Spleen (tissue), 11 donors: ENCODE results near the gene PXMP4. TPM values are rescaled to one million over a fixed set of nuclear protein-coding genes. Genes with fewer than 3 reads are reported as not detected.

Experiments
- DNase-seq: peaks from one replicate; pipeline ENCODE4 v3.0.0-alpha.2; 2020
- H3K27ac ChIP-seq, 8 donors: fragments of 200-600 bp; sonication (generic) in 7 of 8; 1 replicate in 4 of 8; 2 replicates in 4 of 8; pipeline versions ENCODE4 v1.5.0 to v1.8.0; 2016 to 2021; ENCODE audit warnings: inconsistent platforms in 4 of 8, mild to moderate bottlenecking in 4 of 8, moderate library complexity in 1 of 8
- H3K27me3 ChIP-seq, 7 donors: fragments of 200-600 bp; sonication (generic) in 6 of 7; replicated peaks in 1 of 7; 1 replicate in 4 of 7; 2 replicates in 3 of 7; pipeline versions ENCODE4 v1.5.0 to v1.8.0; 2016 to 2021; ENCODE audit warnings: inconsistent platforms in 3 of 7, mild to moderate bottlenecking in 1 of 7
- H3K36me3 ChIP-seq, 6 donors: fragments of 200-600 bp; sonication (generic) in 5 of 6; 1 replicate in 4 of 6; 2 replicates in 2 of 6; pipeline versions ENCODE4 v1.5.0 to v1.8.0; 2016 to 2021; ENCODE audit warnings: inconsistent platforms in 2 of 6
- H3K4me1 ChIP-seq, 6 donors: fragments of 200-600 bp; sonication (generic) in 5 of 6; 1 replicate in 3 of 6; 2 replicates in 3 of 6; pipeline versions ENCODE4 v1.5.0 to v1.8.0; 2016 to 2021; ENCODE audit warnings: inconsistent platforms in 3 of 6
- H3K4me3 ChIP-seq, 8 donors: fragments of 200-600 bp; sonication (generic) in 7 of 8; 1 replicate in 4 of 8; 2 replicates in 4 of 8; pipeline versions ENCODE4 v1.5.0 to v1.8.0; 2016 to 2021; ENCODE audit warnings: inconsistent platforms in 4 of 8, mild to moderate bottlenecking in 4 of 8, moderate library complexity in 2 of 8
- H3K9me3 ChIP-seq, 8 donors: fragments of 200-600 bp; sonication (generic) in 7 of 8; 1 replicate in 4 of 8; 2 replicates in 4 of 8; pipeline versions ENCODE4 v1.5.0 to v1.8.0; 2016 to 2021; ENCODE audit warnings: inconsistent platforms in 4 of 8
- CTCF ChIP-seq, 11 experiments: fragments of 200-600 bp in 7 of 11; fragments of 450-650 bp in 4 of 11; sonication (generic) in 4 of 11; IDR thresholded peaks in 8 of 11; conservative IDR thresholded peaks in 3 of 11; 1 replicate in 7 of 11; 2 replicates in 4 of 11; pipeline versions ENCODE4 v1.4.0 to v1.8.0; 2016 to 2021; ENCODE audit warnings: antibody characterized with exemption in 11 of 11, inconsistent platforms in 4 of 11, mild to moderate bottlenecking in 1 of 11
- POLR2A ChIP-seq, 3 donors: fragments of 450-650 bp; IDR thresholded peaks; one replicate each; pipeline ENCODE4 v1.5.1; 2017; ENCODE audit warnings: antibody characterized with exemption in 3 of 3, mild to moderate bottlenecking in 1 of 3
- POLR2AphosphoS5 ChIP-seq, 3 donors: sonication (generic); formaldehyde crosslinking; IDR thresholded peaks; one replicate each; pipeline ENCODE4 v1.5.1; 2017; ENCODE audit warnings: antibody characterized with exemption in 3 of 3
- WGBS, 5 donors: extraction: QIAGEN DNeasy Blood & Tissue Kit in 3 of 5; methylation state at CpG; one replicate each; pipeline versions ENCODE4 v1.1.5 to v1.1.7; 2013 to 2018; 5-methylcytosine and 5-hydroxymethylcytosine counted together
- intact Hi-C: fragments of 100-400 bp; cut with DNase I; formaldehyde crosslinking; loops from one replicate; pipeline ENCODE4 v1.15.0; 2023; ENCODE audit warnings: low total_unique reads
- polyA plus RNA-seq, 3 donors: library from polyadenylated mRNA; stranded (reverse); fragments of 200-250 nt; gene quantifications; one replicate each; pipeline ENCODE4 v1.2.1, GENCODE V29; 2013
- total RNA-seq, 7 donors: library from RNA; depleted of rRNA in 3 of 7; stranded (reverse); fragments of >200 nt in 3 of 7; fragmentation: NEBNext Ultra II Directional in 4 of 7; extraction: Animal tissue kit (Norgen Biotek cat#: 25700) in 4 of 7; gene quantifications; one replicate each; pipeline versions ENCODE4 v1.1.0 to v1.2.1, GENCODE V29; 2016 to 2021
- donor health status: healthy with polysubstance abuse.
- donor health status: DM: no; HTN: no; CAD: no; lungs with moderate emphysema.
- donor health status: DM: no; HTN: no; CAD: no.
- donor health status: Bipolar disorder and iron deficiency.
- donor health status: healthy.
- donor health status: DM: no; HTN: no; CAD: no.
- donor health status: DM: yes; HTN: yes; CAD: no.

The PXMP4 gene
- total and polyA plus RNA-seq, 10 donors, result 2.1 to 14.4 (median 6.9) TPM

DNA sequence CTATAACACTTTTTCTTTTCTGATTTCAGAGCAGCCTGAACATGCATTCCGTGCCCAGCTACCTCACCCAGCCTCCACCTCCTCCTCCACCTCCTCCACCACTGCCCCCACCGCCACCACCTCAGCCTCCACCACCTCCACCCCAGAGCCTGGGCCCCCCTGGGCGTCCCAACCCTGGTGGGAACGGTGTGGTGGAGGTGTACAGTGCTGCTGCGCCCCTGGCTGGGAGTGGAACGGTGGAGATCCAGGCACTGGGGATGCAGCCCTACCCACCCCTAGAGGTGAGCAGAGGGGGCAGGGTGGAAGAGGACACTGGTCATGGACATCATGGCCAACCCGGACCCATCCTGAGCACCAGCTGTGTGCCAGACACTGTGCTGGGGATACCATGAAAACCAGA is 33.0 kb upstream of the PXMP4 start:
- no peaks in the 10 kb centered on the region for H3K27me3 ChIP-seq
- H3K9me3 ChIP-seq, result peaks cover 0 to 11% (median 7%) of the 10 kb centered on the region in 8 donors
- H3K27ac ChIP-seq, result no peak overlapping the region
- TF ChIP-seq POLR2AphosphoS5 (IDR thresholded peaks at IDR 0.05) (no peak), CTCF (IDR thresholded peaks at IDR 0.05 in 8 of 11, conservative IDR thresholded peaks at IDR 0.05 in 3 of 11) (no peak), POLR2A (IDR thresholded peaks at IDR 0.05) (no peak)
- intact Hi-C loops, result no loop called here
- H3K36me3 ChIP-seq, result peaks cover 0 to 99% (median 45%) of the 10 kb centered on the region in 6 donors
- 95 to 100% (median 98%) methylated on average over 7 of the region's 7 CpGs for WGBS, 5 donors
- H3K4me3 ChIP-seq, result no peak overlapping the region
- H3K4me1 ChIP-seq, result peaks cover 0 to 9% (median 0%) of the 10 kb centered on the region in 6 donors
- no peak for DNase-seq

DNA sequence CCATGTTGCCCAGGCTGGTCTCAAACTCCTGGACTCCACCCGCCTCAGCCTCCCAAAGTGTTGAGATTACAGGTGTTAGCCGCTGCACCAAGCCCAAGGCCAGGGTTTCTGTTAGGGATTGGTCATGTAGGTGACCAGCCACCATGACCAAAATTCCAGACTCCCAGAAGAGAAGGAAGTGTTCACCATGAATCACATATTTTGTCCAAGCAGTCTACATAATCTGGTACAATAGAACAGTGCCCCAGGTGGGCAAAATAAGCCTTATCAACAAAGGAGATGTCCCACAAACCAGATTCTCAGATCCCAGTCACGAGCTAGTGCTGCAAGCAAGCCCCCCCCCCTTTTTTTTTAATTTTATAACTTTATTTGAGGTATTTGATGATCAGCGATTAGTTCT is 31.7 kb upstream of the PXMP4 start:
- H3K4me1 ChIP-seq, result peaks cover 0 to 9% (median 0%) of the 10 kb centered on the region in 6 donors
- DNase-seq, result no peak
- no peaks in the 10 kb centered on the region for H3K9me3 ChIP-seq
- peaks cover 0 to 96% (median 36%) of the 10 kb centered on the region in 6 donors for H3K36me3 ChIP-seq
- TF ChIP-seq POLR2AphosphoS5 (IDR thresholded peaks at IDR 0.05) (no peak), POLR2A (IDR thresholded peaks at IDR 0.05) (no peak), CTCF (IDR thresholded peaks at IDR 0.05 in 8 of 11, conservative IDR thresholded peaks at IDR 0.05 in 3 of 11) (no peak)
- intact Hi-C loops, result no loop called here
- H3K27ac ChIP-seq, result no peak overlapping the region
- H3K4me3 ChIP-seq, result no peak overlapping the region
- 90 to 95% (median 93%) methylated on average over 4 of the region's 4 CpGs for WGBS, 5 donors
- H3K27me3 ChIP-seq, result no peaks in the 10 kb centered on the region

- 94 to 97% (median 95%) methylated on average over 12 of the region's 12 CpGs for WGBS, 5 donors
- intact Hi-C loops, result no loop called here
- H3K4me3 ChIP-seq, result no peak overlapping the region
- peaks cover 0 to 66% (median 27%) of the 10 kb centered on the region in 6 donors for H3K36me3 ChIP-seq
- H3K27ac ChIP-seq, result no peak overlapping the region
- H3K27me3 ChIP-seq, result no peaks in the 10 kb centered on the region
- DNase-seq, result no peak
- no peak for TF ChIP-seq POLR2A (IDR thresholded peaks at IDR 0.05)
- TF ChIP-seq POLR2AphosphoS5 (IDR thresholded peaks at IDR 0.05), result no peak
- no peak for TF ChIP-seq CTCF (IDR thresholded peaks at IDR 0.05 in 8 of 11, conservative IDR thresholded peaks at IDR 0.05 in 3 of 11)
- no peaks in the 10 kb centered on the region for H3K4me1 ChIP-seq
- no peaks in the 10 kb centered on the region for H3K9me3 ChIP-seq
Measured at GRCh38 chr20:33746325-33746998, 26.4 kb upstream of the PXMP4 start.

GRCh38 chr20:33744773-33745385 is 24.8 kb upstream of the PXMP4 start:
- H3K27me3 ChIP-seq, result no peaks in the 10 kb centered on the region
- no peak for DNase-seq
- TF ChIP-seq POLR2A (IDR thresholded peaks at IDR 0.05) (no peak), CTCF (IDR thresholded peaks at IDR 0.05 in 8 of 11, conservative IDR thresholded peaks at IDR 0.05 in 3 of 11) (no peak), POLR2AphosphoS5 (IDR thresholded peaks at IDR 0.05) (no peak)
- no peaks in the 10 kb centered on the region for H3K4me1 ChIP-seq
- H3K27ac ChIP-seq, result no peak overlapping the region
- peaks cover 0 to 50% (median 13%) of the 10 kb centered on the region in 6 donors for H3K36me3 ChIP-seq
- no peaks in the 10 kb centered on the region for H3K9me3 ChIP-seq
- H3K4me3 ChIP-seq, result no peak overlapping the region
- WGBS, 5 donors, result 91 to 96% (median 95%) methylated on average over 14 of the region's 14 CpGs
- intact Hi-C loops, result no loop called here
